Activated naive CD4-positive, alpha-beta T cell treated with Interleukin-2 at 50 U/mL for 16 hours (primary cell): ENCODE data around the gene INTS3.
"Not testable (repeated sequence)": the region's sequence is repeated elsewhere in the genome, so short reads cannot be mapped to it uniquely, and the experiment has no call there.

Experiments
- DNase-seq: peaks from one replicate; pipeline ENCODE4 v3.0.0-alpha.2; 2020

Gene INTS3

DNA sequence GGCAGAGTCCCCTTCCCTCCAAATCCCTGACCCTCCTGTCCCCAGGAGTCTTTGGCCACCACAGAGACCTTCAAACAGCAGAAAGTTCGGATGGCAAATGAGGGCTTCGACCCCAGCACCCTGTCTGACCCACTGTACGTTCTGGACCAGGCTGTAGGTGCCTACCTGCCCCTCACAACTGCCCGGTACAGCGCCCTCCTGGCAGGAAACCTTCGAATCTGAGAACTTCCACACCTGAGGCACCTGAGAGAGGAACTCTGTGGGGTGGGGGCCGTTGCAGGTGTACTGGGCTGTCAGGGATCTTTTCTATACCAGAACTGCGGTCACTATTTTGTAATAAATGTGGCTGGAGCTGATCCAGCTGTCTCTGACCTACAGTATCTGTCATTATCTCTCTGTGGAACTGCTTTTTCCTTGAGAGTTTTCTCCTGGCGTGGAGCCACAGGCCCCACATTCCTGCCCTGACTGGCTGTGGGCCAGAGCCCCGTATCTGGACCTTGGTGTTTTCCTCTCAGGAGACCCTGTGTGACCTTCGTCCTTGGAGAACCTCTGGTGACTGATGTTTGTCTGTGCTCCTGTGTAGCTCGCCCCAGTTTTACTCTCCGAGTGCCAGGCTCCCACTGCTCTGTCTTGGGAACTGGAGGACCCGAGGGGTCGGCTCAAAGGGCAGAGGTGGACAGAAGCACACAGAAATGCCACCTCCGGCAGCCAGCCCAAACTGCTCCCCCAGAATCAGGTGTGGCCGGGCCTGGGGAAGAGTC lies 52.1 kb downstream of the INTS3 start:
- DNase-seq = no peak

DNA sequence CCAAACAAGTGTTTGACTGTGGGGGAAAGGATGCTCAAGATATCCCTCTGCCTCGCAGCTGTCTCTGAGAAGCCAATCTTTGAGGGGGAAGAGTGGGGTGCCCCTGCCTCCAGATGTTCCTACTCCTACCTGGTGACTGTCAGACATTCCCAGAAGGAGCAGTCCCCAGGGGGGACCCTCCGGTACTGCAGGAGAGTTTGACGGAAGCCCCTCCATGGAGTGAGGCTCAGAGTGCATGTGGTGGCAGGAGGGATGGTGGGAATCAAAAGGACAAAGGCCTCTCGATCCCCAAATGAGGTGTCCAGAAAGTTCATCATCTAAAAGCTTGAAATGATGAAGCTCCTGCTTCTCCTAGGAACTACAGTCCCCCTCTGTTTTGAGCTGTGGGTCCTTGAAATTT lies 52.7 kb downstream of the INTS3 start:
- no peak for DNase-seq

DNA sequence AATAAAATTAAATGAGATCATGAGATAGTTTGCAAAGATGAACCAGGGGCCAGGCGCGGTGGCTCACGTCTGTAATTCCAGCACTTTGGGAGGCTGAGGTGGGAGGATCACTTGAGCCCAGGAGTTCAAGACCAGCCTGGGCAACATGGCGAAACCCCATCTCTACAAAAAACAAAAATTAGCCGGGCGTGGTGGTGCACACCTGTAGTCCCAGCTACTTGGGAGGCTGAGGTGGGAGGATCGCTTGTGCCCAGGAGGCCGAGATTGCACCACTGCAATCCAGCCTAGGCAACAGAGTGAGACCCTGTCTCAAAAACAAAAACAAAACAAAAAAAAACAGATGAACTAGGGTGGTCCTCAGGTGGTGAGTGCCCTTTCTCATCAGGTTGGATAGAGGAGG lies 54.8 kb downstream of the INTS3 start:
- not testable (repeated sequence) for DNase-seq

DNA sequence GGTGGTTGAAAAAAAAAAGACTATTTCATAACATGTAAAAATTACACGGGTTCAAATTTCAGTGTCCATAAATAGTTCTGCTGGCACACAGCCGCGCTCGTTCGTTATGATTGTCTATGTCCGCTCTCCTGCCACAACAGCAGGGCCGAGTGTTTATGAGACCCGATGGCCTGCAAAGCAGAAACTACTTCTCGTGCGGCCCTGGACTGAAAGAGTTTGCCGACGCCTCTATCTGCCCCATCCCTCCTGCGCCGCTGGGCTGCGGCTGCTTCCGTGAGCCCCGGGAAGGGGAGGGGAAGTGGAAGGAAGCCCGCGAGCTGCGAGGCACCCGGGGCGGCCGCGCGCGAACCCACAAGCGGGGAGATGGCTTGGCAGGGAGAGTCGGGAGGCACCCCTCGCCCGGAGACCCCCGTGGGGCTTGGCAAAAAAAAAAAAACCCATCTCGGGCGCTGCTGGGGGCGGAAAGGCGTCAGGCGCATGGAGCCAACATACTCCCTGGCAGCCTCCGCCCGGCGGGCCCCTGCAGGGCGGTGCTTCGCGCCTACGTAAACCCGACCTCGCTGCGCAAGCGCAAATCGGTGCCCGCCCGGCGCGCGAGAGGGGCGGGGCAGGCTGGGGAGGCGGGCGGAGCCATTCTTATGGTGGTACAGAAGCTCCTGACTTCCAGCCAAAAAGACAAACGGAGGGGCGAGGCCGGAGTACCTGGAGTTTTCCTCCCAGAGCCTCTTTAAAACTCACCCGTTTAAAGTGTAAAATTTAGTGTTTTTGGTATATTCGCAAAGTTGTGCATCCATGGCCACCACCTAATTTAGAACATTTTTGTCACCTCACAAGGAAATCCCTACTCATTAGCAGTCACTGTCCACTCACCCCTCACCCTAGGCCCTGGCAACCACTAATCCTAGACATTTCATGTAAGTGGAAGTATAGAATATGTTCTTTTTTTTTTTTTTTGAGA lies 55.7 kb downstream of the INTS3 start:
- peak; percentile 92 for DNase-seq

DNA sequence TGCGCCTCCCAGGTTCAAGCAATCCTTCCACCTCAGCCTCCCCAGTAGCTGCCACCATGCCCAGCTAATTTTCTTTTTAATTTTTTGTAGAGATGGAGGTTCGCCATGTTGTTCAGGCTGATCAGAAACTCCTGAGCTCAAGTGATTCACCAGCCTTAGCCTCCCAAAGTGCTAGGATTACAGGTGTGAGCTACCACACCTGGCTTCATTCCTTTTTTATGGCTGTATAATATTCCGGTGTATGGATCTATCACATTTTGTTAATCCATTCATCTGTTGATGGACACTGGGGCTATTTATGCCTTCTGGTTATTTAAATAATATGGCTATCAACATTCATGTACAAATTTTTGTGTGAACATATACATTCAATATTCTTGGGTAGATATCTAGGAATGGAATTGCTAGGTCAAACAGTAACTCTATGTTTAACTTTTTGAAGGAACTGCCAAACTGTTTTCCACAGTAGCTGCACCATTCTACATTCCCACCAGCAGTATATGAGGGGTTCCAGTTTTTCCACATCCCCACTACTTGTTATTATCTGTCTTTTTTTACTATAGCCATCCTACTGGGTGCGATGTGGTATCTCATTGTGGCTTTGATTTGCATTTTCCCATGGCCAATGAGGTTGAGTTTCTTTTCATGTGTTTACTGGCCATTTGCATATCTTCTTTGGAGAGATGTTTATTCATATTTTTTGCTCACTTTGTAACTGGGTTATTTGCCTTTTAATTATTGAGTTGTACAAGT lies 58.4 kb downstream of the INTS3 start:
- no peak for DNase-seq

DNA sequence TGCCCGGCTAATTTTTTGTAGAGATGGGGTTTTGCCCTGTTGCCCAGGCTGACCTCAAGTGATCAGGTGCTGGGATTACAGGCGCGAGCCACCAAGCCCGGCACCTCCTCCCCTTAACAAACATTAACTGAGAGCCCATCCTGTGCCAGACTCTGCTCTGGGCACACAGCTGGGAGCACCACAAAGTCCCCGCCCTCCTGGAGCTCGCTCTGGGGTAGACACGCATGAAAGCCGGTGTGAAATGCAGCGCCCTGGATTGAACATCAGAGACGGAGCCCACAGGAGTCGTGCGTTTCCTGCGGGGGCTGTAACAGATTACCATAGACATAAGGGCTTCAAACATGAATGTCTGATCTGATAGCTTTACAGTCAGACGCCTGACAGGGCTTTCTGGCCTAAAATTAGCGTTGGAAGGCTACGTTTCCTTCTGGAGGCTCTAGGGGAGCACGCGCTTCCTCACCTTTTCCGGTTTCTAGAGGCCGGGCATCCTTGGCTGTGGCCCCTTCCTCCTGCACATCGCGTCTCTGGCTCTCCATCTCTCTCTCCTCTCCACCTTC lies 61.7 kb downstream of the INTS3 start:
- no peak for DNase-seq

DNA sequence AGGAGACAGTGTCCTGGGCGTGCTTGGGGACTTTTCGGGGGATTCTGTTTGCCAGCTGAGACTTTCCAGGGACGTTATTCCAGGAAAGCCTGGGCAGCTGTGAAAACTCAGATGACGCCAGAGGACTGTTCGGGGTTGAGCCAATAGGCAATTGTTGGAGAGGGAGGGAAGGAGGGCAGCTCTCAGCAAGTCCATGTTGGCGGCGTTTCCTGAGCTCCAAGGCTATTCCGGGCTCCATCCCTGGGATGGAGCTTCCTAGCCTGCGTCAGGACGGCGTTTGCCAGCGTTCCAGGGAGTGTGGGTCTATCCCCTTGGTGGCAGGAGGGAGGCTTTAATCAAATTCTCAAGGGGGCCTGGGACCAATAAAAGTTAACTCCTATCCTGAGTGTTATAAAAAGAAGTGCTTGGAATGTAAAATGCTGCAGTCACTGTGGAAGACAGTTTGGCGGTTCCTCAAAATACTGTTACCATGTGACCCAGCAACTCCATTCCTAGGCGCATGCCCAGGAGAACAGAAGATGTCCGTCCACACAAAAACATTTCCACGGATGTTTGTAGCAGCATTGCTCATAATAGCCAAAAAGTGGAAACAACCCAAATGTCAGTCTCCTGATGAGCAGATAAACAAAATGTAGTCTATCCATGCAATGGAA lies 62.6 kb downstream of the INTS3 start:
- DNase-seq = no peak

DNA sequence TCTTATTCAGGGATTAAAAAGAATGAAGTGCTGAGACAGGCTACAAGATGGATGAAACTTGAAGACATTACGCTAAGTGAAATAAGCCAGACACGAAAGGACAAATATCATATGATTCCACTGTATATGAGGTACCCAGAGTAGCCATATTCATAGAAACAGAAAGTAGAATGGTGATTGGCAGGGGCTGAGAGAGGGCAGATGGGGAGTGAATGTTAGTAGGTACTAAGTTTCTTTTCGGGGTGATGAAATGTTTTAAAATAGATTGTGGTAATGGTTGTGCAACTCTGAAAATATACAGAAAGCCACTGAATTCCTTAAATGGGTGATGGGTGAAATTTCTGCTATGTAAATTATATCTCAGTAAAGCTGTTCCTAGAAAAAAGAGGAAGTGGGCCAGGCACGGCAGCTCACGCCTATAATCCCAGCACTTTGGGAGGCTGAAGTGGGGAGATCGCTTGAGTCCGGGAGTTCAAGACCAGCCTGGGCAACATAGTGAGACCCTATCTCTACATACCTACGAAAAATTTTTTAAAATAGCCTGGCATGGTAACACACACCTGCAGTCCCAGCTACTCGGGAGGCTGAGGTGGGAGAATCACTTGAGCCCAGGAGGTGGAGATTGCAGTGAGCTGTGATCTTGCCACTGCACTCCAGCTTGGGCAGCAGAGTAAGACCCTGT lies 63.3 kb downstream of the INTS3 start:
- no peak for DNase-seq

DNA sequence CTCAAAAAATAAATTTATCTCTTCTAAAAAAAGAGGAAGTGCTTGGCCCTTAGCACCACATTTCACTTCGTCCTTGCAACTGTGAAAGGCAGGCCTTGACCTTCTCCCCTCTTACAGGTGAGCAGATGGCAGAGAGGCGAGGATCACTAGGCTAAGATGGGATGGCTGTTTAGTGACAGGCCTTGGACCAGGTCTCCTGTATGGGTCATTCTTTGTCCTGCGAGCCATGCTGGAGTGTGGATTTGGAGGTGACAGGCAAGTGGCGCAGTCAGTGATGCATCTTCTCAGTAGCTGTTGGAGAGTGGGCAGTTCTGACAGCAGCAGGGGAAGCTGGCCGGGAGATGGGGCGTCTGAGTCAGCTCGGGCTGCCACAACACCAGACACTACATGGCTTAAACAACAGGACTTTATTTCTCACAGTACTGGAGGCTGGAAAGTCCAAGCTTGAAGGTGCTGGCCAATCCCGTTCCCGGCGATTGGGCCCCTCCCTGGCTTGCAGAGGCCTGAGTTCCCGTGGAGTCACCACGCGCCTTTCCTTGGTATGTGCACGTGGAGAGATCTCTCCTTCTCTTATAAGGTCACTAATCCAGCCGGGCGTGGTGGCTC lies 63.9 kb downstream of the INTS3 start:
- no peak for DNase-seq

DNA sequence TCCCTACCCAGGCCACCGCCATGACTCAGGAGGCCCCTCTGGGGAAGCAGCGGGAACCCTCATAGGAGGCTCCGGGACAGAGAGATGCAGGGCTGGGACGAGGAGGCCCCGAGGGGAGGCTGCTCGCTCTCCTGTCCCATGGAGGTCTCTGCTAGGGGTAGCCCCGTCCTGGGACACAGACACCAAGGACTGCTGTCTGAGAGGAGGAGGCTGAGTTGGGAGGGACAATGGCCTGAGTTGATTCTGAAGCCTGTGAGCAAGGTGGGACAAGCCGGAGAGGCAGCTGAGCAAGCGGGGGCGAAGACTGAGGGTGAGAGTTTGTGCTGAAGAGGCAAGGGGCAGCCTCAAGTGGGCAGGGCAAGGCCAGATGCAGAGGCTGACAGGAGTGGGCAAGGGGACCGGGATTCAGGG lies 64.8 kb downstream of the INTS3 start:
- no peak for DNase-seq

DNA sequence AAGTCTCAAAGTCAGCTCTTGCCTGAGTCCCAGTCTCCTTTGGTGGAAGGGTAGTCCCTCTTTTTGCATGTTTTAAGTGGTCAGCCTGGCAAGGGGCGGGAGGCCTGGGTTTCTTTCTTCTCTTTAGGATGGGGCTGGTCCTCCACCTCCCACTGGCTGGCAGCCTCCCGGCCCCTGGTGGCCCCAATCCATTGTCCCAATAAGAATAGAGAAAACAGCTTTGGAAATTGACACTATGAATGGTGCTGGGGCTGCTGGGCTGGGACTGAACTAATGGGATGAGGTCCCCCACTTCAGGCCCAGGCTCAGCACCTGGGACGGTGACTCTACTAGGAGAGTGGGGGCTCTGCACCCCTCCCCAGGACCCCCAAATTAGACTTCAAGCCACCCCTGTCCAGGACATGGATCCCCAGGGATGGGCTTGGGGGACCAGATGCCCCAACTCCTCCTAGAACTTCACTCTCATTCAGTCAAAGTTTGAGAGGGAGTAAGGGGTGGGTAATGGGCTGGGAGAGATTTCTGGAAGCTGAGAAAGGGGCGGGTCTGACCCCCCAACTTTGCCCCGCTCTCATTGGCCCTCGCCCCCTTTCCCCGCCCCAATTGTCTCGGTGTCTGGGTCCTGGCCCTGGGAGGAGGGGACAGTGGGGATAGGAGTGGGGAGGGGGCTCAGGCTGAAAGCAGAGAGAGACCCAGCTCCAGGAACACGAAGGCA lies 65.6 kb downstream of the INTS3 start:
- DNase-seq = no peak

DNA sequence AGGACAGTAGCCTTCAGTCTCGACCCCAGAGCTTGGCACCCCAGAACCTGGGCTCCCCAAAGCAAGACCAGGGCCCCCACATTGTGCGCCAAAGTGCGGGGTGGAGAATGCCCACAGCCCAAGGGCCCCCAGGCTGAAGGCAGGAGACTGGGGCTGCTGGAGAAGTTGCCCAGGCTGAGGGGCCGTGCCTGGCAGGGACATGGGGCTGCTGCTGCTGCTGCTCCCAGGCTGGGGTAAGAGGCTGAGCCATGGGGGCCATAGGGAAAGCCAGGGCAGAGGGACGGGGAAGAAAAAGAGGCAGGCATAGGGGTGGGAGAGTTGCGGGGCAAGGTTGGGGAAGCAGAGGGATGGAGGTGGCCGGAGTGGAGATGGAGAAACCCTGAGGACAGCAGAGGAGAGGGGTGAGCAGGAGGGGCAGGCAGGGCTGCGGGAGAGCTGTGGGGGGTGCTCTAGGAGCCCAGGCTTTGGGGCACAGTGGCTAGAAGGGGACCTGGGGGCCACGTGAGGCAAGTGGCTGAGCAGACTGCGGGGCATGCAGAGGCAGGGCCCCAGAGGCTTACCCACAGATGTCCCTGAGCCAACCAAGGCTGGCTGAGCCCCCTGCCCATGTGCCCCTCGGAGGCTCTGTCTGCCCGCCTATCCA lies 66.2 kb downstream of the INTS3 start:
- no peak for DNase-seq

DNA sequence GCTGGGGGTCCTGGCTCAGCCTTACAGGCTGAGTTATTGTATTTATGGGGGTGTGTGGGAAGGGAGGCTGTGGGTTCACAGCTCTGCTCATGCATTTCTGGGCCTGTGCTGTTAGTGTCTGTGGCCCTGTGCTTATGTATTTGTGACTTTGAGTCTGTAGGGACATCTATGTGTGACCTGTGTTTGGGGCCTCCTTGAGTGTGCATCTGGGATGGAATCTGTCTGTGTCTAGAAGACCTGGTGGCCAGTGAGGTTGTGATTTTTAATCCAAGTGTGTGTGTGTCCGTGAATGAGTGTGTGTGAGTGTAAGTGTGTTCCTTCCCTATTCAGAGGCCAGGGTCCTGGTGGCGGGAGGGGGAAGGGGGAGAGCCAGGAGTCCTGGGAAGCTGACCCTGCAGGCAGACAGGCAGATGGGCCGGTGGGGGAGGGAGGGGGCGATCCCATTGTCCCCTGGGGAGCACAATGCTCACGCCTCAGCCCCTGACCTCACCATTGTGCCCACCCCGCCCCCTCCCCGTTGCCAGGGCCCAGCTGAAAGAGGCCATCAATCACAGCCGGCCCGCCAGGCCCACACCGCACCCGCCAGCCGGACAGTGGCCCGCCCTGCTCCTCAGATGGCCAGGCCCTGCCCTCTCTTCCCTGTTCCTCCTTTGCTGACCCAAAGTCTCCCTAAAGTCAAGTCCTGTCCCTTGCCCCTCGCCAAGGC lies 66.9 kb downstream of the INTS3 start:
- no peak for DNase-seq

DNA sequence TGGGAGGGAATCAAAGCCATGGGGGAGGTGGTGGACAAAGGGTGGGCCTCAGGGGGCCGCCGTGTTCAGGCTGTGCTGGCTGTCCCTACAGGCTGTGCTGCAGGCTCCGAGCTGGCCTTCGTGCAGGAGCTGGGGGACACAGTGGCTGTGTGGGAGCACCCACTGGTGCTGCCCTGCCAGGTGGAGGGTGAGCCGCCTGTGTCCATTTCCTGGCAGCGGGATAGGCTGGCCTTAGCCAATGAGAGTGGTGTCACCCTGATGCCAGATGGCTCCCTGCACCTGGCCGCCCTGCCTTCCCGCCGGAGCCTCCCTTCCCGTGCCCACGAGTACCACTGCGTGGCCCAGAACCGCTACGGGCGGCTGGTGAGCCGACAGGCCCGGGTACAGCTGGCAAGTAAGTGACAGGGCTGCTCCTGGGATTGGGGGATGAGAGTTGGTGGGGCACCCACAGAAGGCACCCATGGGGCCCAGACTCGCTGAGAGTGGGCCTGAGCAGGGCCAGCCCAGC lies 67.5 kb downstream of the INTS3 start:
- DNase-seq = no peak

DNA sequence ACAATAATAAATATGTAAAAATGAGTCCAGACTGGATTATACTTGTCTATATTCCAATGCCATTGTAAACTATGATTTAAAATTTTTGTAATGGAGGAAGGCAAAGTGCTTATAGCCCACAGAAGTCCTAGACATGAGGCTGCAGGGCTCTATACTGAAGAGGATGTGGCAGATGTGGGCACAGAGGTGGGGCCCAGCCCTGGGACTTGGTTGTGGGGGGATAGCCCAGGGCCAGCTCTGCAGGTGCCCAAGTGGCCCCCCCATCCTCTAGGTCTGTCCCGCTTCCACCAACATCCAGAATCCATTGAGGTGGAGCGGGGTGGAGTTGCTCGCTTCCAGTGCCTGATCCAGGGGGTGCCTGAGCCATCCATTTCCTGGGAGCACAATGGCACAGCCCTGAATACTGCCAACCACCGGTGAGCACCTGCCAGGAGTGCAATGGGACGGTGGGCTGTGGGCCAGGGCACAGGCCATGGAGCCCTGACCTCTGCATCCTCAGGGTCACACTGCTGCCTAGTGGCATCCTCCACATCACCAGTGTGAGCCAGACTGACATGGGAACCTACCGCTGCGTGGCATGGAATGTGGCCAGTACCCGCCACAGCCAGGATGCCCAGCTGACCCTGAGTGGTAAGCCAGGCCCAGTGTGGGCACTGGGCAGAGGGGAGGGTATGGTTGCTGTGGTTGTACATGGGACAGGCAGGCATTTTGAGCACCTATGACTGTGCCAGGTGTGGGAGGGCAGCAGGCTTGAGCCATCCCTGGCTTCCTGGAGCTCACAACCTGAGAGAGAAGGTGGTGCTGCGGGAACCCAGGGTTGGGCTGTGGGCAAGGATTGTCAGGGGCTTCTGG lies 68.3 kb downstream of the INTS3 start:
- no peak for DNase-seq

DNA sequence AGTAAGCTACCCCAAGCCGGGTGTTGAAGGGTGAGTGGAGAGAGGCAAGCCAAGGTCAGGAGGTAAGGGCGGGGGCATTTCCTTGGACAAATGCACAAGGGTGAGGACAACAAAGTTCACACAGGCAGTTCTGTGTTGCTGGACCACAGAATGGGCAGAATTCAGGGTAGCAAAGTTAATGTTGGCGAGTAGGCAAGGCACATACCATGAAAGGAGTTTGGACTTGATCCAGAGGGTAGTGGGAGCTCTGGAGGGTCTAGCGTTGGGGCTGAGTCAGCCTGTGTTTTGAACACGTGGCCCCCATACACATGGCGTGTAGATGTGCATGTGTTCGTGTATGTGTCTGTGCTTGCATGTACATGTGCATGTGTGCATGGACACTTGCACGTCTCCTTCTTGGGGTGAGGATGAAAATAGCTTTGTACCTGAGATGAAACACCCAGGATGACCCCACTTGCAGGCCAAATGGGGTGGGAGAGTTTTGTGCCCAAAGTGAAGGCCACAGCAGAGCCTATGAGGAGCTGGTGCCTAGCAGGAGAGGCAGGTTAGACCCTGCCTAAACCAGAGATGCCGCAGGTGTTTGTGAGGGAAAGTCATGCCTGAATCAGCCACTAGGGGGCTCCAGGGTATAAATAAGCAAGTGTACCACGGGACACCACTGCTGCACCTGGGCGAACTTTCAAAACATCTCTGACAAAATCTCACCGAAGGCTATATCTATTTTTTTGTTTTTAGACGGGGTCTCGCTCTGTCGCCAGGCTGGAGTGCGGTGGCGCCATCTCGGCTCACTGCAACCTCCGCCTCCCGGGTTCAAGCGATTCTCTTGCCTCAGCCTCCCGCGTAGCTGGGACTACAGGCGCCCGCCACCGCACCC lies 69.2 kb downstream of the INTS3 start:
- peak; percentile 81 for DNase-seq

DNA sequence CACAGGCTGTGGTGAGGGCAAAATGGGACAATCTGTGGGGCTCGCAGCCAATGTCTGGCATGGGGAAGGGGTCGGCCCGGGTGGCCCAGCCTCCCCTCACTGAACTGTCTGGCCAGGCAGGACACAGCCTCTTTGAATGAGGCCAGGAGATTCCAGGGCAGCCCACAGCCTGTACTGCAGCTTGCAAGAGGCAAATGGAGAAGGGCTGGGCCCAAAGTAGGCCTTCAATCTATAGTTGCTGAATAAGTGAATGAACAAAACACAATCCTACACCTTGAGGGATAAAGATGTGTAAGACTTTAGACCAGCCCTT lies 70.6 kb downstream of the INTS3 start:
- DNase-seq = no peak

DNA sequence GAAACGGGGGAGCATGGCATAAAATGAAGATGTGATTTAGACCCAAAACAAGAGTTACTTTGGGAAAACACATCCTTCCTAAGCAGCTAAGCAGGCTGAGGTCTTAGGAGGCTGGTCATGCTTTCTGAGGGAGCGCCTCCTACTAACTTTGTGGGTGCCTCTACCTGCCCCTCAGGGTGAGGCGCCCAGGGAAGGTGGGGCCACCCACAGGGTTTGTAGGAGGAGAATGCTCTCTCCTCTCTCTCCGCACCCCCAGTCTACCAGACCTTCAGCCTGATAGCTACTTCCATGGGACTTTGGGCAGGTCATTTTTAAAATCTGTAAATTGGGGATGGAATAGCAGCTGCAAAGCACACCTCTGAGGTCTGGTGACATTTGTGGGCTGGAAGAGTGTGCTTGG lies 71.2 kb downstream of the INTS3 start:
- no peak for DNase-seq
